ENCODE results near the gene HMCN1. TPM values are rescaled to one million over a fixed set of nuclear protein-coding genes. Genes with fewer than 3 reads are reported as not detected.

HMCN1 gene
- total RNA-seq, 6 donors from 2014 or later, result 15.7 to 43.3 (median 27.2) TPM

GRCh38 chr1:185821612-185822385, 87.6 kb downstream of the HMCN1 start:
- Histone ChIP-seq H3K4me1 (no peaks in the 10 kb centered on the region), H3K9me3 (no peaks in the 10 kb centered on the region), H3K36me3 (no peaks in the 10 kb centered on the region), H3K27ac (no peak overlapping the region), H3K27me3 (no peaks in the 10 kb centered on the region), H3K4me3 (no peak overlapping the region)
- no peak for ATAC-seq (ENCODE audit: low FRiP score in 2 of 2)
- TF ChIP-seq CTCF (IDR thresholded peaks at IDR 0.05), result no peak
- TF ChIP-seq EP300 (IDR thresholded peaks at IDR 0.05), result no peak
- no peak for TF ChIP-seq POLR2A (IDR thresholded peaks at IDR 0.05)
- no peak for TF ChIP-seq POLR2AphosphoS5 (IDR thresholded peaks at IDR 0.05)
- WGBS, 2 donors, result 95% methylated on average over 3 of the region's 3 CpGs
- no peak for DNase-seq

- no peaks in the 10 kb centered on the region for H3K4me1 ChIP-seq
- H3K36me3 ChIP-seq, result no peaks in the 10 kb centered on the region
- H3K9me3 ChIP-seq, result no peaks in the 10 kb centered on the region
- ATAC-seq (ENCODE audit: low FRiP score in 2 of 2) (no peak), DNase-seq (no peak)
- H3K27ac ChIP-seq, result no peak overlapping the region
- H3K27me3 ChIP-seq, result no peaks in the 10 kb centered on the region
- 83 to 90% methylated on average over 2 of the region's 2 CpGs for WGBS, 2 donors
- TF ChIP-seq CTCF (IDR thresholded peaks at IDR 0.05) (no peak), POLR2AphosphoS5 (IDR thresholded peaks at IDR 0.05) (no peak), POLR2A (IDR thresholded peaks at IDR 0.05) (no peak), EP300 (IDR thresholded peaks at IDR 0.05) (no peak)
- no peak overlapping the region for H3K4me3 ChIP-seq
These were observed 89.3 kb downstream of the HMCN1 start for GRCh38 chr1:185823467-185823866.

GRCh38 chr1:185824106-185824505, 89.9 kb downstream of the HMCN1 start:
- DNase-seq (no peak), ATAC-seq (ENCODE audit: low FRiP score in 2 of 2) (no peak)
- H3K4me3 ChIP-seq, result no peak overlapping the region
- H3K27me3 ChIP-seq, result no peaks in the 10 kb centered on the region
- WGBS, 2 donors, result 58 to 79% methylated on average over 1 of the region's 1 CpG
- H3K27ac ChIP-seq, result no peak overlapping the region
- H3K4me1 ChIP-seq, result no peaks in the 10 kb centered on the region
- no peaks in the 10 kb centered on the region for H3K36me3 ChIP-seq
- TF ChIP-seq POLR2AphosphoS5 (IDR thresholded peaks at IDR 0.05) (no peak), POLR2A (IDR thresholded peaks at IDR 0.05) (no peak), EP300 (IDR thresholded peaks at IDR 0.05) (no peak), CTCF (IDR thresholded peaks at IDR 0.05) (no peak)
- H3K9me3 ChIP-seq, result no peaks in the 10 kb centered on the region

- no peak for DNase-seq
- Histone ChIP-seq H3K27me3 (no peaks in the 10 kb centered on the region), H3K27ac (no peak overlapping the region), H3K36me3 (no peaks in the 10 kb centered on the region), H3K4me1 (no peaks in the 10 kb centered on the region), H3K4me3 (no peak overlapping the region), H3K9me3 (no peaks in the 10 kb centered on the region)
- 83 to 84% methylated on average over 1 of the region's 1 CpG for WGBS, 2 donors
- no peak for ATAC-seq (ENCODE audit: low FRiP score in 2 of 2)
- TF ChIP-seq CTCF (IDR thresholded peaks at IDR 0.05) (no peak), EP300 (IDR thresholded peaks at IDR 0.05) (no peak), POLR2AphosphoS5 (IDR thresholded peaks at IDR 0.05) (no peak), POLR2A (IDR thresholded peaks at IDR 0.05) (no peak)
These were observed 91.4 kb downstream of the HMCN1 start for GRCh38 chr1:185825556-185825955.

- TF ChIP-seq CTCF (IDR thresholded peaks at IDR 0.05) (no peak), EP300 (IDR thresholded peaks at IDR 0.05) (no peak)
- H3K4me3 ChIP-seq, result no peak overlapping the region
- DNase-seq (no peak), ATAC-seq (ENCODE audit: low FRiP score in 2 of 2) (no peak)
- H3K27ac ChIP-seq, result no peak overlapping the region
- H3K9me3 ChIP-seq, result no peaks in the 10 kb centered on the region
- H3K36me3 ChIP-seq, result no peaks in the 10 kb centered on the region
- 38 to 42% methylated on average over 2 of the region's 2 CpGs for WGBS, 2 donors
- H3K27me3 ChIP-seq, result no peaks in the 10 kb centered on the region
- no peaks in the 10 kb centered on the region for H3K4me1 ChIP-seq
These were observed 100.2 kb downstream of the HMCN1 start for GRCh38 chr1:185834371-185834905.

All from upper lobe of left lung (tissue), 6 donors.